Endodermal cell (in vitro differentiated cells): ENCODE measurements around the gene RFWD3. TPM values are rescaled to one million over a fixed set of nuclear protein-coding genes. Genes with fewer than 3 reads are reported as not detected.

Experiments
- DNase-seq: peaks from one replicate; pipeline ENCODE4 v3.0.0-alpha.2; 2017
- H3K27ac ChIP-seq: 2 replicates; pipeline ENCODE4 v1.5.1; 2013; ENCODE audit warnings: mild to moderate bottlenecking, low read depth, low read length, moderate library complexity
- H3K27me3 ChIP-seq: 2 replicates; pipeline ENCODE4 v1.6.1; 2013; ENCODE audit warnings: mild to moderate bottlenecking, low read length, moderate library complexity; ENCODE audit not compliant: insufficient read depth, control insufficient read depth, poor library complexity, severe bottlenecking
- H3K36me3 ChIP-seq: 2 replicates; pipeline ENCODE4 v1.7.0; 2013; ENCODE audit warnings: mild to moderate bottlenecking, low read length, moderate library complexity; ENCODE audit not compliant: control insufficient read depth, insufficient read depth
- H3K4me1 ChIP-seq: one replicate; pipeline ENCODE4 v1.7.0; 2013; ENCODE audit warnings: low read length; ENCODE audit not compliant: control insufficient read depth, insufficient read depth
- H3K4me3 ChIP-seq: 2 replicates; pipeline ENCODE4 v1.5.1; 2013; ENCODE audit warnings: mild to moderate bottlenecking, low read length, moderate library complexity
- H3K9ac ChIP-seq: 2 replicates; pipeline ENCODE4 v1.6.1; 2013; ENCODE audit warnings: mild to moderate bottlenecking, low read length, moderate library complexity; ENCODE audit not compliant: poor library complexity, severe bottlenecking; ENCODE audit errors: extremely low read depth
- H3K9me3 ChIP-seq: 2 replicates; pipeline ENCODE4 v1.6.1; 2013; ENCODE audit warnings: mild to moderate bottlenecking, low read length, moderate library complexity; ENCODE audit not compliant: control insufficient read depth
- H3K27ac Mint-ChIP-seq: 2 replicates; pipeline ENCODE4 v1.8.0; 2020; ENCODE audit warnings: mixed read lengths
- H3K27me3 Mint-ChIP-seq: 2 replicates; pipeline ENCODE4 v1.8.0; 2021; ENCODE audit warnings: mild to moderate bottlenecking, mixed read lengths; ENCODE audit not compliant: insufficient read depth
- H3K36me3 Mint-ChIP-seq: 2 replicates; pipeline ENCODE4 v1.8.0; 2020; ENCODE audit warnings: low read depth, mixed read lengths
- H3K4me1 Mint-ChIP-seq: 2 replicates; pipeline ENCODE4 v1.8.0; 2020; ENCODE audit warnings: mixed read lengths
- H3K4me3 Mint-ChIP-seq: 2 replicates; pipeline ENCODE4 v1.8.0; 2020; ENCODE audit warnings: mild to moderate bottlenecking, moderate library complexity, mixed read lengths
- H3K9me3 Mint-ChIP-seq: 2 replicates; pipeline ENCODE4 v1.8.0; 2020; ENCODE audit warnings: mild to moderate bottlenecking, mixed read lengths
- WGBS, 2 experiments: methylation state at CpG; one replicate each; pipeline versions ENCODE4 v1.1.5 to v1.1.7; 2013; ENCODE audit warnings: missing lambda C conversion rate in 2 of 2, mixed read lengths in 1 of 2; ENCODE audit not compliant: insufficient coverage in 1 of 2, insufficient read length in 1 of 2; 5-methylcytosine and 5-hydroxymethylcytosine counted together
- total RNA-seq, 2 donors: library from RNA; stranded (reverse); fragmentation: NEBNext Ultra II Directional in 1 of 2; extraction: Animal tissue kit (Norgen Biotek cat#: 25700) in 1 of 2; gene quantifications; 2 replicates in 1 of 2; 3 replicates in 1 of 2; pipeline ENCODE4 v1.2.1, GENCODE V29; 2021
- TF ChIP-seq, protein P1 (sequence below): fragments of 200-600 bp; sonication (generic); conservative IDR thresholded peaks from 2 replicates; pipeline ENCODE4 v1.5.0; 2021; ENCODE audit warnings: antibody characterized with exemption, mild to moderate bottlenecking

RFWD3 gene
- total RNA-seq, 2 donors from 2014 or later = 81.7 to 97.7 TPM

- Histone ChIP-seq H3K4me1 (peaks cover 4% of the 10 kb centered on the region), H3K9ac (no peak overlapping the region), H3K27me3 (no peaks in the 10 kb centered on the region), H3K9me3 (no peaks in the 10 kb centered on the region), H3K4me3 (no peak overlapping the region), H3K36me3 (no peaks in the 10 kb centered on the region), H3K27ac (no peak overlapping the region)
- Mint-ChIP-seq H3K27me3 (no peaks in the 10 kb centered on the region), H3K4me3 (no peak overlapping the region), H3K27ac (peak overlapping the region; percentile 44), H3K9me3 (peaks cover 6% of the 10 kb centered on the region), H3K4me1 (peaks cover 11% of the 10 kb centered on the region), H3K36me3 (peaks cover 9% of the 10 kb centered on the region)
- TF ChIP-seq, protein P1, sequence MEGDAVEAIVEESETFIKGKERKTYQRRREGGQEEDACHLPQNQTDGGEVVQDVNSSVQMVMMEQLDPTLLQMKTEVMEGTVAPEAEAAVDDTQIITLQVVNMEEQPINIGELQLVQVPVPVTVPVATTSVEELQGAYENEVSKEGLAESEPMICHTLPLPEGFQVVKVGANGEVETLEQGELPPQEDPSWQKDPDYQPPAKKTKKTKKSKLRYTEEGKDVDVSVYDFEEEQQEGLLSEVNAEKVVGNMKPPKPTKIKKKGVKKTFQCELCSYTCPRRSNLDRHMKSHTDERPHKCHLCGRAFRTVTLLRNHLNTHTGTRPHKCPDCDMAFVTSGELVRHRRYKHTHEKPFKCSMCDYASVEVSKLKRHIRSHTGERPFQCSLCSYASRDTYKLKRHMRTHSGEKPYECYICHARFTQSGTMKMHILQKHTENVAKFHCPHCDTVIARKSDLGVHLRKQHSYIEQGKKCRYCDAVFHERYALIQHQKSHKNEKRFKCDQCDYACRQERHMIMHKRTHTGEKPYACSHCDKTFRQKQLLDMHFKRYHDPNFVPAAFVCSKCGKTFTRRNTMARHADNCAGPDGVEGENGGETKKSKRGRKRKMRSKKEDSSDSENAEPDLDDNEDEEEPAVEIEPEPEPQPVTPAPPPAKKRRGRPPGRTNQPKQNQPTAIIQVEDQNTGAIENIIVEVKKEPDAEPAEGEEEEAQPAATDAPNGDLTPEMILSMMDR = no peak
- 68% methylated on average over 1 of the region's 1 CpG; no CpG with 5 or more reads in 1 of the 2 experiments for WGBS, 2 experiments
- DNase-seq = no peak
Observed at GRCh38 chr16:74611721-74612120, 55.0 kb downstream of the RFWD3 start.

GRCh38 chr16:74608944-74609343 is 57.7 kb downstream of the RFWD3 start:
- Mint-ChIP-seq H3K9me3 (peaks cover 6% of the 10 kb centered on the region), H3K27me3 (peaks cover 4% of the 10 kb centered on the region), H3K4me3 (no peak overlapping the region), H3K4me1 (peaks cover 28% of the 10 kb centered on the region), H3K27ac (peak overlapping the region; percentile 35), H3K36me3 (peaks cover 2% of the 10 kb centered on the region)
- Histone ChIP-seq H3K27ac (no peak overlapping the region), H3K27me3 (no peaks in the 10 kb centered on the region), H3K36me3 (no peaks in the 10 kb centered on the region), H3K9ac (no peak overlapping the region), H3K4me3 (no peak overlapping the region), H3K4me1 (peaks cover 7% of the 10 kb centered on the region), H3K9me3 (no peaks in the 10 kb centered on the region)
- TF ChIP-seq, protein P1 = no peak
- DNase-seq = no peak
- WGBS, 2 experiments = 90 to 94% methylated on average over 2 to 6 of the region's 6 CpGs

DNA sequence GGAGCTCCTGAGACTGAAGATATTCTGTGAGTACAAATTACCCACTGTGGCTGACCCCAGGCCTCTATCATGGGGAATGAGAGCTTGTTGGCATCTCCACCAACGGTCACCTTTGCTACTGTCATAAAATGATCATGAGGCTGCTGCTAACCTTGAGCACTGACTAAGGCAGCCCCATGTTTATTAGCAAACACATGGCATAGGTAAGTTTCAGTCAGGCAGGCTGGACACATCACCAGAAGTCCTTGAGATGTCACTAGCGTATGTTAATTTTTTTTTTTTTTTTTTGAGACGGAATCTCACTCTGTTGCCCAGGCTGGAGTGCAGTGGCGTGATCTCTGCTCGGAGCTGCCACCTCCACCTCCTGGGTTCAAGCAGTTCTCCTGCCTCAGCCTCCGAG is 58.3 kb downstream of the RFWD3 start:
- Mint-ChIP-seq H3K4me3 (no peak overlapping the region), H3K36me3 (peaks cover 2% of the 10 kb centered on the region), H3K27me3 (peaks cover 4% of the 10 kb centered on the region), H3K4me1 (peaks cover 33% of the 10 kb centered on the region), H3K9me3 (peaks cover 6% of the 10 kb centered on the region), H3K27ac (peak overlapping the region; percentile 70)
- Histone ChIP-seq H3K4me1 (peaks cover 7% of the 10 kb centered on the region), H3K9ac (no peak overlapping the region), H3K27ac (no peak overlapping the region), H3K27me3 (no peaks in the 10 kb centered on the region), H3K9me3 (no peaks in the 10 kb centered on the region), H3K4me3 (no peak overlapping the region), H3K36me3 (no peaks in the 10 kb centered on the region)
- WGBS, 2 experiments = 89 to 93% methylated on average over 4 to 6 of the region's 6 CpGs
- DNase-seq = no peak
- TF ChIP-seq, protein P1 = no peak
